Tongue (tissue), 2 donors: Measurements from ENCODE around the gene BANP. TPM values are rescaled to one million over a fixed set of nuclear protein-coding genes. Genes with fewer than 3 reads are reported as not detected.
"Not testable (repeated sequence)": the region's sequence is repeated elsewhere in the genome, so short reads cannot be mapped to it uniquely, and the experiment has no call there.

Source experiments
- DNase-seq: peaks from one replicate; pipeline ENCODE4 v3.0.0-alpha.2; 2015
- total RNA-seq: library from RNA; depleted of rRNA; stranded (reverse); fragments of >200 nt; gene quantifications from one replicate; pipeline ENCODE4 v1.2.3, GENCODE V29; 2014

Gene BANP
- total RNA-seq, 1 donor from 2014 or later = 35.2 TPM

- no peak for DNase-seq
These were observed 46.0 kb downstream of the BANP start for GRCh38 chr16:87996962-87997880.

- DNase-seq = not testable (repeated sequence)
These were observed 47.1 kb downstream of the BANP start for GRCh38 chr16:87998184-87998793.

GRCh38 chr16:87998992-87999391 is 47.8 kb downstream of the BANP start:
- not testable (repeated sequence) for DNase-seq

- no peak for DNase-seq
These were observed 51.0 kb downstream of the BANP start for GRCh38 chr16:88002211-88002610.

GRCh38 chr16:88002749-88003148 is 51.5 kb downstream of the BANP start:
- DNase-seq = no peak

- no peak for DNase-seq
These were observed 52.1 kb downstream of the BANP start for GRCh38 chr16:88003316-88003715.

- peak; percentile 45 for DNase-seq
These were observed 52.5 kb downstream of the BANP start for GRCh38 chr16:88003736-88004135.

GRCh38 chr16:88004391-88004790 is 53.2 kb downstream of the BANP start:
- DNase-seq = no peak

- DNase-seq = no peak
These were observed 53.9 kb downstream of the BANP start for GRCh38 chr16:88005181-88005581.

- no peak for DNase-seq
These were observed 54.7 kb downstream of the BANP start for GRCh38 chr16:88005968-88006367.

- no peak for DNase-seq
These were observed 56.1 kb downstream of the BANP start for GRCh38 chr16:88007321-88007731.

GRCh38 chr16:88008840-88009239 is 57.6 kb downstream of the BANP start:
- no peak for DNase-seq

GRCh38 chr16:88009563-88010342 is 58.5 kb downstream of the BANP start:
- no peak for DNase-seq

- peak; percentile 63 for DNase-seq
These were observed 59.2 kb downstream of the BANP start for GRCh38 chr16:88010343-88010967.

GRCh38 chr16:88010968-88011483 is 59.8 kb downstream of the BANP start:
- DNase-seq = no peak

GRCh38 chr16:88012360-88012759 is 61.1 kb downstream of the BANP start:
- no peak for DNase-seq

GRCh38 chr16:88013091-88013609 is 61.9 kb downstream of the BANP start:
- DNase-seq = peak; percentile 39

- DNase-seq = no peak
These were observed 62.6 kb downstream of the BANP start for GRCh38 chr16:88013766-88014251.

GRCh38 chr16:88014252-88014781 is 63.1 kb downstream of the BANP start:
- no peak for DNase-seq

GRCh38 chr16:88014954-88015805 is 63.9 kb downstream of the BANP start:
- no peak for DNase-seq

- no peak for DNase-seq
These were observed 64.5 kb downstream of the BANP start for GRCh38 chr16:88015806-88016140.
